ENCODE results near the gene DYRK3.

DYRK3 gene

GRCh38 chr1:206635080-206635977 is at the start of gene DYRK3:
Gene DYRK3, plus strand, starts transcription at chr1:206635536. Its CDS starts 168 bp downstream, at chr1:206635704.
- ChIA-PET POLR2A (ENCODE audit: low non-redundant PET) (interaction anchor here (0.6 to 2.2 kb wide), 16 partner anchors 8 to 988 kb away, joined by 3 to 16 read pairs (median 5); partner anchors contain the start of gene EIF2D), CTCF (interaction anchor here (0.6 to 3.9 kb wide), 25 partner anchors 13 to 347 kb away, joined by 3 to 44 read pairs (median 3); partner anchors contain the start of genes EIF2D and IL20)
- peak within 1 kb of the TSS; percentile 89 for H3K27ac ChIP-seq

DNA sequence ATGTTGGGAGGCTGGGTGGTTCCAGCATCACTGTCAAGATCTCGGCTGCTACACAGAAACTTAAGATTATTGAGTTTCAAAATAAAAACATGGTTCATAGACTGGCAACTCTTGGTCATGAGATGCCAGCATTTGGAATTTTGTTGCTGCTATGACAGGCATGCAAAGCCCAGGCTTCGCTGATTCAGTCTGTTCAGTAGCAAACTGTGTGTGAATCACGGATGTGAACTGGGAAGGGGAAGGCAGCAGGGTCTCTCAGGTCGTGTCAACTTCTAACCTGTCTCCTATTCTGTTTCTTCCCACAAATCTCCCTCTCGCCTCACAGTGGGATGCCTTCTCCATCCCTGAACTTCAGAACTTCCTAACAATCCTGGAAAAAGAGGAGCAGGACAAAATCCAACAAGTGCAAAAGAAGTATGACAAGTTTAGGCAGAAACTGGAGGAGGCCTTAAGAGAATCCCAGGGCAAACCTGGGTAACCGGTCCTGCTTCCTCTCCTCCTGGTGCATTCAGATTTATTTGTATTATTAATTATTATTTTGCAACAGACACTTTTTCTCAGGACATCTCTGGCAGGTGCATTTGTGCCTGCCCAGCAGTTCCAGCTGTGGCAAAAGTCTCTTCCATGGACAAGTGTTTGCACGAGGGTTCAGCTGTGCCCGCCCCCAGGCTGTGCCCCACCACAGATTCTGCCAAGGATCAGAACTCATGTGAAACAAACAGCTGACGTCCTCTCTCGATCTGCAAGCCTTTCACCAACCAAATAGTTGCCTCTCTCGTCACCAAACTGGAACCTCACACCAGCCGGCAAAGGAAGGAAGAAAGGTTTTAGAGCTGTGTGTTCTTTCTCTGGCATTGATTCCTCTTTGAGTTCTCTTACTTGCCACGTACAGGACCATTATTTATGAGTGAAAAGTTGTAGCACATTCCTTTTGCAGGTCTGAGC is 48.6 kb upstream of the DYRK3 start:
- peak; percentile 78 for DNase-seq (ENCODE audit: low spot score)
- ChIA-PET CTCF (interaction anchor here (0.6 to 2.9 kb wide), 8 partner anchors 22 to 204 kb away, joined by 3 to 19 read pairs (median 4); partner anchors contain the start of gene RASSF5), POLR2A (ENCODE audit: low non-redundant PET) (no interaction called here)
- H3K27ac ChIP-seq: peak overlapping the region; percentile 36
- TF ChIP-seq, protein P1, sequence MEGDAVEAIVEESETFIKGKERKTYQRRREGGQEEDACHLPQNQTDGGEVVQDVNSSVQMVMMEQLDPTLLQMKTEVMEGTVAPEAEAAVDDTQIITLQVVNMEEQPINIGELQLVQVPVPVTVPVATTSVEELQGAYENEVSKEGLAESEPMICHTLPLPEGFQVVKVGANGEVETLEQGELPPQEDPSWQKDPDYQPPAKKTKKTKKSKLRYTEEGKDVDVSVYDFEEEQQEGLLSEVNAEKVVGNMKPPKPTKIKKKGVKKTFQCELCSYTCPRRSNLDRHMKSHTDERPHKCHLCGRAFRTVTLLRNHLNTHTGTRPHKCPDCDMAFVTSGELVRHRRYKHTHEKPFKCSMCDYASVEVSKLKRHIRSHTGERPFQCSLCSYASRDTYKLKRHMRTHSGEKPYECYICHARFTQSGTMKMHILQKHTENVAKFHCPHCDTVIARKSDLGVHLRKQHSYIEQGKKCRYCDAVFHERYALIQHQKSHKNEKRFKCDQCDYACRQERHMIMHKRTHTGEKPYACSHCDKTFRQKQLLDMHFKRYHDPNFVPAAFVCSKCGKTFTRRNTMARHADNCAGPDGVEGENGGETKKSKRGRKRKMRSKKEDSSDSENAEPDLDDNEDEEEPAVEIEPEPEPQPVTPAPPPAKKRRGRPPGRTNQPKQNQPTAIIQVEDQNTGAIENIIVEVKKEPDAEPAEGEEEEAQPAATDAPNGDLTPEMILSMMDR (conservative IDR thresholded peaks at IDR 0.05; ENCODE audit: low read depth): no peak

More at GRCh38 chr1:206635080-206635977, at the start of gene DYRK3:
- TF ChIP-seq, protein P1 (conservative IDR thresholded peaks at IDR 0.05; ENCODE audit: low read depth): no peak
- DNase-seq (ENCODE audit: low spot score): peak; percentile 99

DNA sequence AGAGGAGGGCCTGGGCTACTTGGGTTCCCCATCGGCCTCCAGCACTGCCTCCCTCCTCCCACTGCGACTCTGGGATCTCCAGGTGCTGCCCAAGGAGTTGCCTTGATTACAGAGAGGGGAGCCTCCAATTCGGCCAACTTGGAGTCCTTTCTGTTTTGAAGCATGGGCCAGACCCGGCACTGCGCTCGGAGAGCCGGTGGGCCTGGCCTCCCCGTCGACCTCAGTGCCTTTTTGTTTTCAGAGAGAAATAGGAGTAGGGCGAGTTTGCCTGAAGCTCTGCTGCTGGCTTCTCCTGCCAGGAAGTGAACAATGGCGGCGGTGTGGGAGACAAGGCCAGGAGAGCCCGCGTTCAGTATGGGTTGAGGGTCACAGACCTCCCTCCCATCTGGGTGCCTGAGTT is 47.4 kb upstream of the DYRK3 start:
- H3K27ac ChIP-seq: peak overlapping the region; percentile 47
- ChIA-PET CTCF (interaction anchor here (0.8 to 2.9 kb wide), 5 partner anchors 43 to 161 kb away, joined by 3 to 19 read pairs (median 5); no protein-coding TSS in a partner anchor), POLR2A (ENCODE audit: low non-redundant PET) (no interaction called here)
- no peak for DNase-seq (ENCODE audit: low spot score)
- TF ChIP-seq, protein P1 (conservative IDR thresholded peaks at IDR 0.05; ENCODE audit: low read depth): no peak

- CTCF ChIA-PET: interaction anchor here (0.8 to 2.9 kb wide), 5 partner anchors 43 to 161 kb away, joined by 3 to 19 read pairs (median 4); no protein-coding TSS in a partner anchor
- POLR2A ChIA-PET (ENCODE audit: low non-redundant PET): no interaction called here
- no peak for DNase-seq (ENCODE audit: low spot score)
- H3K27ac ChIP-seq: peak overlapping the region; percentile 47
- TF ChIP-seq, protein P1 (conservative IDR thresholded peaks at IDR 0.05; ENCODE audit: low read depth): no peak
Observed at GRCh38 chr1:206588492-206588891, 46.8 kb upstream of the DYRK3 start.

DNA sequence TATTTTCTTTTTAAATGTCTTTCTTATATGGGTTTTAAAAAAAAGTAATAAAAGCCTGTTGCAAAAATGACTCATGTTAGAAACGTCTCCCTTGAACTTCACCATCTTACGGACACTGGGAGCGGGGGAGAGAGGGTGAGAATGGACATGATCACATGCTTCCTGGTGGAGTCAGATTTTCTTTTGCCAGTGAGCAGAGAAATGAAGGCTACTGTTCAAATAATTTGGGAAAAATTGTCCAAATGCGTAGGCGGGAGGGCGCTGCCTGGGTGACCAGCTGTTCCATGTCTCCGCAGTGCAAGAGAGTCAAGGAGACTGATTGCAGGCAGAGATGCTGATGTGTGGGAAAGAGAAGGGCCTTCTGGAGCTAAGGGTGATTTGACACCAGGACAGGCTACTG is 46.1 kb upstream of the DYRK3 start:
- POLR2A ChIA-PET (ENCODE audit: low non-redundant PET): no interaction called here
- TF ChIP-seq, protein P1 (conservative IDR thresholded peaks at IDR 0.05; ENCODE audit: low read depth): no peak
- CTCF ChIA-PET: interaction anchor here (0.6 to 2.9 kb wide), 8 partner anchors 12 to 110 kb away, joined by 3 to 19 read pairs (median 4); partner anchors contain the start of gene EIF2D
- peak overlapping the region; percentile 60 for H3K27ac ChIP-seq
- DNase-seq (ENCODE audit: low spot score): peak; percentile 94

All from RWPE1 (cell line).